ENCODE results near the gene KIFC1. TPM values are rescaled to one million over a fixed set of nuclear protein-coding genes. Genes with fewer than 3 reads are reported as not detected.

The KIFC1 gene
- total RNA-seq, 1 experiment from 2014 or later, result 65.3 TPM

- Histone ChIP-seq H3K36me3 (ENCODE audit: control insufficient read depth, insufficient read depth, low read length) (peaks cover 4% of the 10 kb centered on the region), H3K4me1 (peaks cover 21% of the 10 kb centered on the region), H3K4me3 (ENCODE audit: low read depth, low read length) (no peak within 1 kb of the TSS), H3K27me3 (replicated peaks; ENCODE audit: control insufficient read depth, insufficient read depth, low read length) (no peaks in the 10 kb centered on the region), H3K9me3 (no peaks in the 10 kb centered on the region)
- Mint-ChIP-seq H3K4me3 (ENCODE audit: unreplicated experiment) (peak within 1 kb of the TSS; percentile 90), H3K36me3 (ENCODE audit: insufficient read depth, unreplicated experiment) (peaks cover 28% of the 10 kb centered on the region), H3K27me3 (ENCODE audit: insufficient read depth, unreplicated experiment) (peaks cover 7% of the 10 kb centered on the region), H3K4me1 (ENCODE audit: low read depth, unreplicated experiment) (peaks cover 17% of the 10 kb centered on the region), H3K9me3 (ENCODE audit: unreplicated experiment) (no peaks in the 10 kb centered on the region), H3K27ac (ENCODE audit: unreplicated experiment) (peak within 1 kb of the TSS; percentile 99)
- no TSS peak for BruUV-seq (replicated peaks)
- ChIA-PET POLR2A (no interaction called here), CTCF (no interaction called here)
- no peak for DNase-seq
- intact Hi-C loops (cut with micrococcal nuclease; ENCODE audit: unreplicated experiment), result loop anchor here (2.0 kb wide), 1 partner anchor 29 kb away; the partner anchor contains the start of gene KIFC1
- TF ChIP-seq CTCF (IDR thresholded peaks at IDR 0.05; ENCODE audit: insufficient read depth in 1 of 2, low read depth in 1 of 2, low read length in 1 of 2, severe bottlenecking in 1 of 2, unreplicated experiment in 1 of 2), result no peak
Observed at GRCh38 chr6:33419580-33420490, 28.2 kb downstream of the KIFC1 start, which contains the start of gene SYNGAP1. TSS of gene SYNGAP1 (plus strand) at chr6:33420065. CDS start at chr6:33420265, 200 bp downstream.

- H3K4me3 Mint-ChIP-seq (ENCODE audit: unreplicated experiment), result no peak overlapping the region
- intact Hi-C loops (cut with micrococcal nuclease; ENCODE audit: unreplicated experiment), result no loop called here
- ChIA-PET CTCF (no interaction called here), POLR2A (no interaction called here)
- Histone ChIP-seq H3K9me3 (no peaks in the 10 kb centered on the region), H3K36me3 (ENCODE audit: control insufficient read depth, insufficient read depth, low read length) (peaks cover under 1% of the 10 kb centered on the region; the same call in 1 of the 2 replicates), H3K4me3 (ENCODE audit: low read depth, low read length) (no peak overlapping the region), H3K4me1 (peaks cover 26% of the 10 kb centered on the region), H3K27me3 (replicated peaks; ENCODE audit: control insufficient read depth, insufficient read depth, low read length) (no peaks in the 10 kb centered on the region)
- no peak for DNase-seq
- peak overlapping the region; percentile 2 for H3K27ac Mint-ChIP-seq (ENCODE audit: unreplicated experiment)
- peaks cover 7% of the 10 kb centered on the region for H3K27me3 Mint-ChIP-seq (ENCODE audit: insufficient read depth, unreplicated experiment)
- no peak for TF ChIP-seq CTCF (IDR thresholded peaks at IDR 0.05; ENCODE audit: insufficient read depth in 1 of 2, low read depth in 1 of 2, low read length in 1 of 2, severe bottlenecking in 1 of 2, unreplicated experiment in 1 of 2)
- no TSS peak for BruUV-seq (replicated peaks)
- peaks cover 20% of the 10 kb centered on the region for H3K36me3 Mint-ChIP-seq (ENCODE audit: insufficient read depth, unreplicated experiment)
- peaks cover 18% of the 10 kb centered on the region for H3K4me1 Mint-ChIP-seq (ENCODE audit: low read depth, unreplicated experiment)
- no peaks in the 10 kb centered on the region for H3K9me3 Mint-ChIP-seq (ENCODE audit: unreplicated experiment)
Observed at GRCh38 chr6:33420491-33421343, 29.1 kb downstream of the KIFC1 start.

- no peak for DNase-seq
- Histone ChIP-seq H3K4me1 (peaks cover 22% of the 10 kb centered on the region), H3K4me3 (ENCODE audit: low read depth, low read length) (no peak overlapping the region), H3K9me3 (no peaks in the 10 kb centered on the region), H3K36me3 (ENCODE audit: control insufficient read depth, insufficient read depth, low read length) (no peaks in the 10 kb centered on the region), H3K27me3 (replicated peaks; ENCODE audit: control insufficient read depth, insufficient read depth, low read length) (no peaks in the 10 kb centered on the region)
- H3K27ac Mint-ChIP-seq (ENCODE audit: unreplicated experiment), result peak overlapping the region; percentile 2
- H3K36me3 Mint-ChIP-seq (ENCODE audit: insufficient read depth, unreplicated experiment), result peaks cover 18% of the 10 kb centered on the region
- TF ChIP-seq CTCF (IDR thresholded peaks at IDR 0.05; ENCODE audit: insufficient read depth in 1 of 2, low read depth in 1 of 2, low read length in 1 of 2, severe bottlenecking in 1 of 2, unreplicated experiment in 1 of 2), result no peak
- CTCF ChIA-PET, result no interaction called here
- no peaks in the 10 kb centered on the region for H3K9me3 Mint-ChIP-seq (ENCODE audit: unreplicated experiment)
- POLR2A ChIA-PET, result no interaction called here
- no TSS peak for BruUV-seq (replicated peaks)
- peaks cover 7% of the 10 kb centered on the region for H3K27me3 Mint-ChIP-seq (ENCODE audit: insufficient read depth, unreplicated experiment)
- peaks cover 18% of the 10 kb centered on the region for H3K4me1 Mint-ChIP-seq (ENCODE audit: low read depth, unreplicated experiment)
- intact Hi-C loops (cut with micrococcal nuclease; ENCODE audit: unreplicated experiment), result no loop called here
- H3K4me3 Mint-ChIP-seq (ENCODE audit: unreplicated experiment), result no peak overlapping the region
Observed at GRCh38 chr6:33421344-33421643, 29.7 kb downstream of the KIFC1 start.
